Caco-2 (cell line): ENCODE data around the gene NOVA2. TPM values are rescaled to one million over a fixed set of nuclear protein-coding genes. Genes with fewer than 3 reads are reported as not detected.

Source experiments
- BruUV-seq: library from RNA; stranded (reverse); fragments of 400-500 nt; replicated peaks from 2 replicates; lab custom pipeline; 2021; lab: Mats Ljungman, UMichigan
- CTCF ChIA-PET: fragments of 300-600 bp; sonication (Branson Sonifier 250); formaldehyde crosslinking; loops from one replicate; lab custom pipeline; 2022; ENCODE audit warnings: antibody characterized with exemption; lab: Charles Lee
- POLR2A ChIA-PET: fragments of 300-600 bp; sonication (Branson Sonifier 250); formaldehyde crosslinking; loops from one replicate; lab custom pipeline; 2022; ENCODE audit warnings: antibody characterized with exemption; lab: Charles Lee
- DNase-seq, 2 experiments: peaks; one replicate each; pipeline versions ENCODE4 v3.0.0 to v3.0.0-alpha.2; 2020 to 2022
- H3K27me3 ChIP-seq: replicated peaks from 2 replicates; pipeline ENCODE4 v1.6.0; 2011; ENCODE audit warnings: low read length; ENCODE audit not compliant: control insufficient read depth, insufficient read depth
- H3K36me3 ChIP-seq: 2 replicates; pipeline ENCODE4 v1.5.1; 2011; ENCODE audit warnings: low read length; ENCODE audit not compliant: control insufficient read depth, insufficient read depth
- H3K4me1 ChIP-seq: fragments of 250-450 bp; sonication (Bioruptor Pico); 2 replicates; pipeline ENCODE4 v1.5.1; 2020; ENCODE audit warnings: mild to moderate bottlenecking
- H3K4me3 ChIP-seq: 2 replicates; pipeline ENCODE4 v1.5.1; 2011; ENCODE audit warnings: low read depth, mild to moderate bottlenecking, control low read depth, low read length
- H3K9me3 ChIP-seq: fragments of 250-450 bp; sonication (Bioruptor Pico); 2 replicates; pipeline ENCODE4 v1.5.1; 2020; ENCODE audit warnings: mild to moderate bottlenecking, moderate library complexity
- H3K27ac Mint-ChIP-seq: one replicate; pipeline ENCODE4 v1.8.0; 2022; ENCODE audit warnings: mixed read lengths; ENCODE audit not compliant: unreplicated experiment
- H3K27me3 Mint-ChIP-seq: one replicate; pipeline ENCODE4 v1.8.0; 2022; ENCODE audit warnings: mixed read lengths; ENCODE audit not compliant: insufficient read depth, unreplicated experiment
- H3K36me3 Mint-ChIP-seq: one replicate; pipeline ENCODE4 v1.8.0; 2022; ENCODE audit warnings: mild to moderate bottlenecking, mixed read lengths; ENCODE audit not compliant: insufficient read depth, unreplicated experiment
- H3K4me1 Mint-ChIP-seq: one replicate; pipeline ENCODE4 v1.8.0; 2022; ENCODE audit warnings: low read depth, mixed read lengths; ENCODE audit not compliant: unreplicated experiment
- H3K4me3 Mint-ChIP-seq: one replicate; pipeline ENCODE4 v1.8.0; 2022; ENCODE audit warnings: mild to moderate bottlenecking, moderate library complexity, mixed read lengths; ENCODE audit not compliant: unreplicated experiment
- H3K9me3 Mint-ChIP-seq: one replicate; pipeline ENCODE4 v1.8.0; 2022; ENCODE audit warnings: mixed read lengths; ENCODE audit not compliant: unreplicated experiment
- CTCF ChIP-seq, 2 experiments: fragments of 200-600 bp in 1 of 2; IDR thresholded peaks; 1 replicate in 1 of 2; 2 replicates in 1 of 2; pipeline versions ENCODE4 v1.5.1 to v1.8.0; 2011 to 2022; ENCODE audit warnings: antibody characterized with exemption in 1 of 2, control low read depth in 1 of 2, inconsistent platforms in 1 of 2, low read depth in 1 of 2, low read length in 1 of 2, mild to moderate bottlenecking in 1 of 2, moderate library complexity in 1 of 2; ENCODE audit not compliant: insufficient read depth in 1 of 2, severe bottlenecking in 1 of 2, unreplicated experiment in 1 of 2
- intact Hi-C: fragments of 100-400 bp; cut with micrococcal nuclease; formaldehyde crosslinking; loops from one replicate; pipeline ENCODE4 v1.10.0; 2022; ENCODE audit not compliant: unreplicated experiment
- total RNA-seq: library from RNA; stranded (reverse); gene quantifications from 2 replicates; pipeline ENCODE4 v1.2.3, GENCODE V29; 2022

The NOVA2 gene
- total RNA-seq, 1 experiment from 2014 or later = 0.05 TPM

DNA sequence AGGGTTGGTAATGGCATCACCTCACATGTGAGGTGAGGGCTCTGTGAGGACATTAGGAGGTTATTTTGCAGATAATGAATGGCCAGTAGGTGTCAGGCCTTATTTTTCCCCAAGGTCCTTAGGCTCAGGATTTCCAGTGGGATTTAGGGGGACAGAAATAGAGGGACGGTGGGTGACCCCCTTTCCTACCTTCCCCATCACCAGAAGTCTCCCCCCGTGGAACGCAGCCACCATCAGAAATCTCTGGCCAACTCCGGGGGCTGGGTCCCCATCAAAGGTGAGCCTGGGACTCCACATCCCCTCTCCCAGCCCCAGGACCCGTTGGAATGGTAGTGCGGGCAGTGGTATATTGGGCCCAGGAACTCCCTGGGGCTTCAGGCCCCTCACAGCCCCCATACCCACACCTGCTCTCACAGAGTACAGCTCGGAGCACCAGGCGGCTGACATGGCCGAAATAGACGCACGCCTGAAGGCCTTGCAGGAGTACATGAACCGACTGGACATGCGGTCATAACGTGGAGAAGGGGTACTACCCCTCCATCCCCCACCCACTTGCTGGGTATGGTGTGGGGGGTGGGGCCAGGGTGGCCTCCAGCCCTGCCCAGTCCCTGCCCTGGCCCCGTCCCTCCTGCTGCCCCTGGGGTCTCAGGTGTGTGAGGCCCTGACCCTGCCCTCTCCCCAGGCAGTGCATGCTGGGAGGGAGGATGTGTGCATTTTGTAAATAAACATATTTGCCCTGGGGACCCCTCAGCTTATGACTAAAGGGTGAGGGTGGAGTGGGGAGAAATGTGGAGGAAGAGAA is 44.4 kb upstream of the NOVA2 start:
- Mint-ChIP-seq H3K36me3 (peaks cover 6% of the 10 kb centered on the region), H3K27ac (no peak overlapping the region), H3K27me3 (peaks cover 8% of the 10 kb centered on the region), H3K4me1 (peaks cover 21% of the 10 kb centered on the region), H3K9me3 (no peaks in the 10 kb centered on the region), H3K4me3 (no peak overlapping the region)
- no peak for TF ChIP-seq CTCF (IDR thresholded peaks at IDR 0.05; ENCODE audit: insufficient read depth in 1 of 2, low read depth in 1 of 2, low read length in 1 of 2, severe bottlenecking in 1 of 2, unreplicated experiment in 1 of 2)
- BruUV-seq = no TSS peak
- Histone ChIP-seq H3K36me3 (no peaks in the 10 kb centered on the region), H3K4me1 (peaks cover 20% of the 10 kb centered on the region), H3K4me3 (no peak overlapping the region), H3K9me3 (no peaks in the 10 kb centered on the region), H3K27me3 (no peaks in the 10 kb centered on the region; the same call in 1 of the 2 replicates)
- intact Hi-C loops = loop anchor here (5.0 to 10.0 kb wide), 3 partner anchors 91 to 203 kb away; partner anchors contain the start of gene RSPH6A
- no peak for DNase-seq
- ChIA-PET POLR2A (no interaction called here), CTCF (interaction anchor here (0.6 to 0.9 kb wide), 2 partner anchors 11 to 116 kb away, joined by 3 read pairs; no protein-coding TSS in a partner anchor)

DNA sequence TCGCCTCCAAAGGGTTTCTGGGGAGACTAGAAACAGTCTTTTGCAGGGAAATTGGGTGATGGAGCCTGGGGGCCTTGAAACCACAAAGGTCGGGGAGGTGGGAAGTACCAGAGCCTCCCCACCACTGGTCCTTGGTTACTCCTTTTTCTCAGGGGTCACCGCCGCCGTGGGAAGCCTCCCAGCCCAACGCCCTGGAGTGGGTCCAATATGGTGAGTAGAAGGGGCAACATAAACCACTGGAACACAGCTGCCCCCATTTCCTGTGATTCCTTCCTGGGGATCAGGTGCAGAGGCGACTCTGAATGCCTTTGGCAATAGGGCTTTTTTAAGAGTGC is 43.4 kb upstream of the NOVA2 start:
- intact Hi-C loops = loop anchor here (5.0 to 10.0 kb wide), 3 partner anchors 90 to 202 kb away; partner anchors contain the start of gene RSPH6A
- H3K27me3 ChIP-seq = no peaks in the 10 kb centered on the region; the same call in 1 of the 2 replicates
- H3K4me1 Mint-ChIP-seq = peaks cover 21% of the 10 kb centered on the region
- no peak overlapping the region for H3K4me3 ChIP-seq
- peaks cover 8% of the 10 kb centered on the region for H3K27me3 Mint-ChIP-seq
- DNase-seq = no peak
- no peak overlapping the region for H3K27ac Mint-ChIP-seq
- peak overlapping the region; percentile 86 for H3K4me3 Mint-ChIP-seq
- H3K9me3 Mint-ChIP-seq = no peaks in the 10 kb centered on the region
- peaks cover 6% of the 10 kb centered on the region for H3K36me3 Mint-ChIP-seq
- no TSS peak for BruUV-seq
- H3K36me3 ChIP-seq = no peaks in the 10 kb centered on the region
- peaks cover 20% of the 10 kb centered on the region for H3K4me1 ChIP-seq
- CTCF ChIA-PET = interaction anchor here (0.7 to 1.6 kb wide), 12 partner anchors 9 to 248 kb away, joined by 3 to 20 read pairs (median 5); partner anchors contain the start of genes CCDC61, FOXA3, IGFL2 and IGFL4
- POLR2A ChIA-PET = no interaction called here
- no peaks in the 10 kb centered on the region for H3K9me3 ChIP-seq
- no peak for TF ChIP-seq CTCF (IDR thresholded peaks at IDR 0.05; ENCODE audit: insufficient read depth in 1 of 2, low read depth in 1 of 2, low read length in 1 of 2, severe bottlenecking in 1 of 2, unreplicated experiment in 1 of 2)

DNA sequence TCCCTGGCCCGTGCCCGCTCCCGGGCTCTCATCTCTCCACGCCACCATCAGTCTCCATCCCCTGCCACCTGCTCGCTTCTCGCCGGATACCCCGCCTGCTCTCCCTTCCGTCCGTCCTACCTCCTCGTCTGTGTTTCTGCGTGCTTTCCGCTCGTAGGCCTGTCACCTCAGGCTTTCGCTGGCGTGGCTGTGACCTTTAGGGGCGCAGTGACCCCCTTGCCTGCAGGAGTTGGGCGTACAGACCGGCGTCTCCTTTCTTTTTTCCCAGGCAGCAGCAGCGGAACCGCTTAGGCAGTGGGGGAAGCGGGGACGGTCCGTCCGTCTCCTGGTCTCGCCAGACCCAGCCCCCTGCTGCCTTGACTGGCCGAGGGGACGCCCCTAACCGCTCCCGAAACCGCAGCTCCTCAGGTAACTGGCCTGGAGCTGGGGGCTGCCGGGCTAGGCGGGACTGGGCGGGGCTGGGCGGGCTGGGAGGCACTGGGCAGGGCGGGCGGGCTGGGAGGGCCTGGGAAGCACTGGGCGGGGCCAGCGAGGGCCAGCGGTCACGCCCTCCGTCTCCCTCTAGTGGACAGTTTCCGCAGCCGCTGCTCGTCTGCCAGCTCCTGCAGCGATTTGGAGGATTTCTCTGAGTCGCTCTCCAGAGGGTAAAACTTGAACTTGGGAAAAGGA is 42.9 kb upstream of the NOVA2 start:
- Histone ChIP-seq H3K36me3 (no peaks in the 10 kb centered on the region), H3K9me3 (no peaks in the 10 kb centered on the region), H3K4me3 (peak overlapping the region; percentile 57), H3K27me3 (no peaks in the 10 kb centered on the region; the same call in 1 of the 2 replicates), H3K4me1 (peaks cover 20% of the 10 kb centered on the region)
- peak overlapping the region; percentile 86 for H3K4me3 Mint-ChIP-seq
- peak; percentile 93 to 95 for TF ChIP-seq CTCF (IDR thresholded peaks at IDR 0.05; ENCODE audit: insufficient read depth in 1 of 2, low read depth in 1 of 2, low read length in 1 of 2, severe bottlenecking in 1 of 2, unreplicated experiment in 1 of 2)
- ChIA-PET POLR2A (interaction anchor here (0.6 kb wide), 1 partner anchor 246 kb away, joined by 4 read pairs; no protein-coding TSS in a partner anchor), CTCF (interaction anchor here (0.7 to 1.6 kb wide), 12 partner anchors 10 to 248 kb away, joined by 3 to 20 read pairs (median 5); partner anchors contain the start of genes CCDC61, FOXA3, IGFL2 and IGFL4)
- H3K27me3 Mint-ChIP-seq = peaks cover 8% of the 10 kb centered on the region
- no peak overlapping the region for H3K27ac Mint-ChIP-seq
- BruUV-seq = no TSS peak
- H3K36me3 Mint-ChIP-seq = peaks cover 6% of the 10 kb centered on the region
- peak; percentile 78 to 91 for DNase-seq
- H3K9me3 Mint-ChIP-seq = no peaks in the 10 kb centered on the region
- peaks cover 21% of the 10 kb centered on the region for H3K4me1 Mint-ChIP-seq
- intact Hi-C loops = loop anchor here (5.0 to 10.0 kb wide), 3 partner anchors 89 to 202 kb away; partner anchors contain the start of gene RSPH6A
